EL (cell line): Measurements from ENCODE around the gene ANKS1B.

Experiments used
- DNase-seq: peaks from one replicate; pipeline ENCODE4 v3.0.0-alpha.2; 2016

The ANKS1B gene

DNA sequence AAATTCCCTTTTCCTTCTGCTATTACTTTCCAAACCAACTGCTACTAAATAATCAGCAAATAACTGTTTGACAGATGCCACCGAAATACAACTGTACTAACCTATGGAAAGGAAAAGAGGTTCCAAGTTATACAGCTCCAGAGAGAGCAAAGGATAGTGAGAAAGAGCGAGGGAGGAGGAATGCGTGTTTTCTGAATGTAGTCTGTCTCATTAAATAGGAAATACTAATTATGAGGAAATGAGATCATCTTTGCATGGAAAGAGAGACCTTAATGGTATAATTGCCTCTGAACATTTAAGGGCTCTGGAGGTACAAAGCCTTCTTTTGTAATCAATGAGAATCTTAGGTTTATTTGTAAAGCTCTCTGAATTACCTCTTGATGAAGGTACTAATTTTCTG, 1144.4 kb downstream of the ANKS1B start:
- DNase-seq, result no peak

GRCh38 chr12:98838231-98838647, 1146.5 kb downstream of the ANKS1B start:
- peak; percentile 12 for DNase-seq

- peak; percentile 22 for DNase-seq
Observed at GRCh38 chr12:98837134-98837752, 1147.5 kb downstream of the ANKS1B start.

DNA sequence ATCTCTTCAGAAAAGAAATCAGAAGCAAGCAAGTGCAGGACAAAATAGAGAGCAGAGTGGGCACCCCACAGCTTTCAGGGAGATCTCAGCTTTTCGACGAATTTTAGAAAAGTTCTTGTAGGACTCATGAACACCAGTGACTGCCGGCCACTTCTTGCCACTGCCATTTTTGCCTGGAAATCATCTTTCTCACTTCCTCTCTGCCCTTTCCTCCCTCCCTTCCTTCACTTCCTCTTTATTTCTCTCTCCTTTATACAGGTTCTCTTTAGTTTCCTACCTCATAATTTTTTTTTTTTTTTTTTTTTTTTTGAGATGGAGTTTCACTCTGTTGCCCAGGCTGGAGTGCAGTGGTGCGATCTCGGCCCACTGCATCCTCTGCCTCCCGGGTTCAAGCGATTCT, 1154.1 kb downstream of the ANKS1B start:
- DNase-seq, result no peak

- DNase-seq, result peak; percentile 29
Observed at GRCh38 chr12:98828802-98829600, 1155.7 kb downstream of the ANKS1B start.

DNA sequence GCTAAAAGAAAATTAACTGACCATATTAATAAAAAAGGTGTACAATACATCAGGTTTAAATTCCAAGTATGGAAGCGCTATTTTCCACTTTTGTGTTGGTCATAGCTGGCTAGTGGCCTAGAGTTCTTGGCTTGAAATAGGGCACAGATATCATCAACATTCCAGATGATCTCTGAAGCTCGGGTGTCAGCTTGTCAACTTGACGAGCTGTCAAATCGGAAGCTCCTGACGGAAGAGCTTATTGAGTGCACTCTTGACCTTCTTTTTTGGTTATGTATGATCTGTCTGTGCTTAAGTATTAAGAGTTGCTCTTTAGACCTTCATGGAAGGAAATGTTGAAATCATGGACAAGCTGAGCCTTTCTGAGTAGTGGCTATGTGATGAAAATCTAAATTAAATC, 1161.7 kb downstream of the ANKS1B start:
- DNase-seq, result no peak

GRCh38 chr12:98821866-98822265, 1162.9 kb downstream of the ANKS1B start:
- no peak for DNase-seq

- DNase-seq, result no peak
Observed at GRCh38 chr12:98821232-98821631, 1163.5 kb downstream of the ANKS1B start.

GRCh38 chr12:98819821-98820404, 1164.8 kb downstream of the ANKS1B start:
- DNase-seq, result no peak

GRCh38 chr12:98819071-98819470, 1165.7 kb downstream of the ANKS1B start:
- no peak for DNase-seq

DNA sequence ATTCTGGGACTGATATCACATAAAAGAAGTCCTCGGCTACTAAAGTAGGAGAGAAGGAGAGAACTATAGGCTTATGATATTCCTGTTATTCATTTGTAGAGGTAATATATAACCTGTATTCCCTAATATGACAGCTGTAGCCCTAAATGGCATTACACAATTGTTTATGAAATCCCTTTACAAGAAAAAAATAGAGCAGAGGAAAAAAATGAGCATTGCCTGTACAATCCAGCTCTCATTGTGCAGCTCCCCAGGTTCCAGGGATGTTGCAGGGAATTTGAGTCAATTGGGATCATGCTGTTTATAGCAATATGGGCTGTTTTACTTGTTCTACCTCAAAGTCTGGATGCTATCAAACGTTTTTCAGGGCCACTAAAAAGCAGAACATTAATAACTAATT, 1166.5 kb downstream of the ANKS1B start:
- DNase-seq, result no peak

GRCh38 chr12:98817742-98818141, 1167.0 kb downstream of the ANKS1B start:
- DNase-seq, result no peak

DNA sequence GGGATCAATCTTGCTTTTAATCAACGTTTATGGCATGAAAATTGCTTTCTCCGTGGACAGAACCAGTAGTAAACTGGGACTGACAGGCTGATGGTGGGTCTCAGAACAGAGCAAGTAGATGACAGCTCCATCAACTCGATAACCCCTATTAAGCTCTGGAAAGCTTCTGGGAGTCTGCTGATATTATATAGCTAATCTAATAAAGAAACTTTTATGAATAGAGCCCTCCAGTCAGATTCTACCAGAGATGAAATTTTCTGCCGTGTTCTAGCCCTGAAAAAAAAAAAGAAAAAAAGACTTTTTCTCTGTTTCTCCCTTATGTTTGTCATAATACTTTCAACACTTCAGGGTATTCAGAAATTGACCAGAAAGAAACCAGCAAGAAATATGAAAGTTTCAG, 1168.0 kb downstream of the ANKS1B start:
- DNase-seq, result no peak

DNA sequence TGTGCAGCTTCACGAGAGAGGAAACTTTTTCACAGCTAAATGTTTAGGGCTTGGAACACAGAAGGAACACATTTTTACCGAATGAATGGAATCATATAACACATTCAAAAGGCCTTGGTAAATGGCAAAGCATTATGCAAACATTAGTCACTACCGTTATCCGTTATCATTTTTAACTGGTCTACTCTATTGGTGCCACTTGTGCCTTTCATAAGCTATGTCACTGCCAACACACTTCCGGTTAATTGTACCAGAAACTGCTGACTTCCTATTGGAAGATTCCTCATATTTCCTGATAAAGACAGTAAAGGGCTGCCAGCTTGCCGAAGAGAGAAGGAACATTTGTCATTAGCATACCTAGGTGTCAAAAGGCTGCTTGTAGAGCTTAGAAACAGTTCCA, 1170.5 kb downstream of the ANKS1B start:
- DNase-seq, result no peak

DNA sequence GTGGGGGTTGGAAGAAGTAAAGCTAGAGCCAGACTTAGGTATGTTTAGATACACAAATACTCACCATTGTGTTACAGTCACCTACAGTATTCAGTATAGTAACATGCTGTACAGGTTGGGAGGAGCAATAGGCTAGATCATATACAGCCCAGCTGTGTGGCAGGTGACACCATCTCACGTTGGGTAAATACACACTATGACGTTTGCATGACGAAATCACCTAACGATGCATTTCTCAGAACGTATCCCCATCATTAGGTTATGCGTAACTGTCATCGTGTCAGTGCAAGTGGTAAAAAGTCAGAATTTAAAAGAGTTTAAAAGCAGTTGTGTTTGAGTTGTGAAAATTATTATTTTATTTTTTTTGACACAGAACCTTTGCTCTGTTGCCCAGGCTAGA, 1172.5 kb downstream of the ANKS1B start:
- no peak for DNase-seq

DNA sequence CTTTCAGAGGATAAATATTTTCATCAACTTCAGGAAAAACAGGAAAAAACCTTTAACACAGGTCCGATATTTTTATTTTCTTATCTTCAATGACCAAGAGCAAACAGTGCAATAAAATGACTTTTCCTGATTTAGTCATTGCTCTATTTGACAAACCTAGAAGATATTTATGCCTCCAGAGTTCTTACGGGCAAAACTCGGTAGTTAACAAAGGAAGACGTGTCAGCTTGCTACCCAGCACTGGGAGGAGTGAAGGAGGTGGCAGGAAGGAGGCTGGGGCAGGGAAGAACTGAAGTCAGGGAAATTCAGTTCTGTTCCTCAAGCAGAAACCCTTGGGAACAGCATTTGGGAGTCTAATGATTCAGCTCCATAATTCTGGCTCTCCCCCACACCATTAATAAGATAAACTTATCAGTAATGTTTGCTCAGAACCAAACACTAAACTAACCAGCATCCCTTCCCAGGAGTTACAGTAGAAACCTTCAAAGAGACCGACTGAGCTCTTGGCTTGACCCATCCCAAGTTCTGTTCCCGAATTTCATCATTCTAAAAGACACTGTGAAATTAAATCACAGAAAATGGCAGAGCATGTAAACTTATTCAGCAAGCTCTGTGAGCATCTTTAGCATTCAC, 1176.4 kb downstream of the ANKS1B start:
- DNase-seq, result no peak

DNA sequence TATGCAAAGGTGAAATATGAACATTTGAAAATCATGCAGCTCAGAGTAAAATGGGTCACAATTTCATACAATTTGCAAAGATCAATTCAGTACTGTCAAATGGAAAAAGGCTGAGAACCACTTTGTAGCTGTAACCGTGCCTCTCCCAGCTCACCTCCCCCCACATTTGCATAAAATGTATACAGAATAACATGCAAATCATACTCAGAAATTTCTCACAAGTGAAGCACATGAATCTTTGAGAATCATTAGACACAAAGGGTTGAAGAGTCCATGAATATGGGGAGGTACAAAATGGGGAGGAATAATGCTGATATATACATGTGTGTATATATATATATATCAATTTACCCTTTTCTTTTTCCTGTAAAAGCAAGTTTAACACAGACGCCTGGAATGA, 1177.5 kb downstream of the ANKS1B start:
- no peak for DNase-seq

- DNase-seq, result no peak
Observed at GRCh38 chr12:98803468-98804209, 1181.1 kb downstream of the ANKS1B start.

- no peak for DNase-seq
Observed at GRCh38 chr12:98799822-98800221, 1184.9 kb downstream of the ANKS1B start.

- no peak for DNase-seq
Observed at GRCh38 chr12:98799146-98799810, 1185.5 kb downstream of the ANKS1B start.

GRCh38 chr12:98797200-98797599, 1187.5 kb downstream of the ANKS1B start:
- DNase-seq, result no peak

DNA sequence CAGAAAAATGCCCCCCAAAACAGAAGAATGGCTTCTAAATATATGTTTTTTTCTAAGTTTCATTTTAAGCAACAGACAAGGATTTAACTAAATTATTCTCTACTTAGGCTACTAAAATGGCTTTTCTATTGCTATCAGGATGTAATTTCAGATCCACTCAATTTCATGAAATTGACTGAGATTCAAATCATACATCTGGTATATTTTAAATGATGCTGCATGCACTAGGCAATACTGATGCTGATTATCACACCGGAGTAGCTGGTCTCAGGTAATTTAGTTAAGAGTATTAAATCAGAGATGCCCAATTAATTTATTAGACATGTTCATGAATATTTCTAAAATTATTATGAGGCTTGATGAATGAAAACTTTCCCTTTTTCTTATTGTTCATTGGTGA, 1188.0 kb downstream of the ANKS1B start:
- no peak for DNase-seq
